ENCODE results near the gene GLB1L2. TPM values are rescaled to one million over a fixed set of nuclear protein-coding genes. Genes with fewer than 3 reads are reported as not detected.
"Not testable (repeated sequence)": the region's sequence is repeated elsewhere in the genome, so short reads cannot be mapped to it uniquely, and the experiment has no call there.

Gene GLB1L2
- total RNA-seq, 2 donors from 2014 or later = 45.6 to 60.0 TPM

DNA sequence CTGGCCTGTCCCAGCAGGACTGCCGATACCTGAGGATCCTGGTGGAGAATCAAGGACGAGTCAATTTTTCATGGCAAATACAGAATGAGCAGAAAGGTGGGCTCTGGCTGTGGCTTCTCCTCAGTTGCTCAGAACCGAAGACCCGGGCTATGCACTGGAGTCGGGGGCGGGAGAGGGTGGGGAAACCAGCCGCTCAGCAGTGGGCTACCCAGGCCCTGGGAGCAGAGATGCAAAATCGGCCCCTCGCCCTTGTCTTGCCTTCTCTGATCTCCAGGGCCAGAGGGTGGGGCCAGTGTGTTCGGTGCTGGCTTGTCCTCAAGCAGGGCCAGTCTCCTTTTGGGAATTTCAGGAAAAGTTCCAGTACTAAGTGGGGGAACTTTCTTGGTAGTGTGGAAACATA lies 18.4 kb upstream of the GLB1L2 start:
- no peaks in the 10 kb centered on the region for H3K4me1 ChIP-seq (replicated peaks)
- H3K27ac ChIP-seq = no peak overlapping the region
- H3K36me3 ChIP-seq = no peaks in the 10 kb centered on the region
- TF ChIP-seq POLR2A (IDR thresholded peaks at IDR 0.05) = no peak
- TF ChIP-seq, protein P1, sequence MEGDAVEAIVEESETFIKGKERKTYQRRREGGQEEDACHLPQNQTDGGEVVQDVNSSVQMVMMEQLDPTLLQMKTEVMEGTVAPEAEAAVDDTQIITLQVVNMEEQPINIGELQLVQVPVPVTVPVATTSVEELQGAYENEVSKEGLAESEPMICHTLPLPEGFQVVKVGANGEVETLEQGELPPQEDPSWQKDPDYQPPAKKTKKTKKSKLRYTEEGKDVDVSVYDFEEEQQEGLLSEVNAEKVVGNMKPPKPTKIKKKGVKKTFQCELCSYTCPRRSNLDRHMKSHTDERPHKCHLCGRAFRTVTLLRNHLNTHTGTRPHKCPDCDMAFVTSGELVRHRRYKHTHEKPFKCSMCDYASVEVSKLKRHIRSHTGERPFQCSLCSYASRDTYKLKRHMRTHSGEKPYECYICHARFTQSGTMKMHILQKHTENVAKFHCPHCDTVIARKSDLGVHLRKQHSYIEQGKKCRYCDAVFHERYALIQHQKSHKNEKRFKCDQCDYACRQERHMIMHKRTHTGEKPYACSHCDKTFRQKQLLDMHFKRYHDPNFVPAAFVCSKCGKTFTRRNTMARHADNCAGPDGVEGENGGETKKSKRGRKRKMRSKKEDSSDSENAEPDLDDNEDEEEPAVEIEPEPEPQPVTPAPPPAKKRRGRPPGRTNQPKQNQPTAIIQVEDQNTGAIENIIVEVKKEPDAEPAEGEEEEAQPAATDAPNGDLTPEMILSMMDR (IDR thresholded peaks at IDR 0.05) = no peak
- TF ChIP-seq POLR2AphosphoS5 (IDR thresholded peaks at IDR 0.05) = no peak
- no peaks in the 10 kb centered on the region for H3K27me3 ChIP-seq (replicated peaks; ENCODE audit: insufficient read depth)
- H3K9me3 ChIP-seq = no peaks in the 10 kb centered on the region
- DNase-seq (ENCODE audit: low spot score) = no peak
- intact Hi-C loops (cut with DNase I) = no loop called here
- H3K4me3 ChIP-seq = no peak overlapping the region
- WGBS = 90% methylated on average over 10 of the region's 10 CpGs

DNA sequence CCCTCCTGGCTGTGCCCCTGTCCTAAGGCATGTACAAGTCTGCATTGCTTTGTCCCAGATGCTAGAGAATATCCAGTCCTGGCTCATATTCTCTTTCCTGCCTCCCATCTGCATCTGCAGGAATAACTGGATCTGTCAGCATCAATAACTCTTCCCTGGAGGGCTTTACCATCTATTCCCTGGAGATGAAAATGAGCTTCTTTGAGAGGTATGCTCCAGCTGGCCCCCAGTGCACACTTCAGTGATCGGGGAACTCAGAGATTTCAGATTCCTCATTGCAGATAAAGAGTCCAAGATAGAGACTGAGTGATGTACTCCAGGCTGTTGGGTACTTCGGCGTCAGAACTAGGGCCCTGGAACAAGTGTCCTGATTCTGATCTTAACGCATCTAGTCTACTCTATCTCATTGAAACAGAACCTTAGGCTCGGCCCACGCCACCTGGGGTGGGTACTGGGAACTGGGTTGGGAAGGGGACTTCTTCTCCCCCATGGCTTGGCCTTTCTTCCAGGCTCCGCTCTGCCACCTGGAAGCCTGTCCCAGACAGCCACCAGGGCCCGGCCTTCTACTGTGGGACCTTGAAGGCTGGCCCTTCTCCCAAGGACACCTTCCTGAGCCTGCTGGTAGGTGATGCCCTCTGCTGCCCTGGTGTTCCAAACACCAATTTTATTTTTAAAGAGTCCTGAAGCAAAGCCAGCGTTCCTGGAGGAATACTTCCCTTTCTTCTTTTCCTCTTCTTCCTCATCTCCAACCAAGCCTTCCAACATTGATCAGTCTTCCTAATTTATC lies 17.8 kb upstream of the GLB1L2 start:
- no peak for DNase-seq (ENCODE audit: low spot score)
- WGBS = 93% methylated on average over 9 of the region's 9 CpGs
- Histone ChIP-seq H3K27me3 (replicated peaks; ENCODE audit: insufficient read depth) (no peaks in the 10 kb centered on the region), H3K9me3 (no peaks in the 10 kb centered on the region), H3K4me3 (no peak overlapping the region), H3K4me1 (replicated peaks) (no peaks in the 10 kb centered on the region), H3K36me3 (no peaks in the 10 kb centered on the region), H3K27ac (no peak overlapping the region)
- intact Hi-C loops (cut with DNase I) = no loop called here
- TF ChIP-seq POLR2AphosphoS5 (IDR thresholded peaks at IDR 0.05) (no peak), POLR2A (IDR thresholded peaks at IDR 0.05) (no peak)
- TF ChIP-seq, protein P1 (IDR thresholded peaks at IDR 0.05) = no peak

DNA sequence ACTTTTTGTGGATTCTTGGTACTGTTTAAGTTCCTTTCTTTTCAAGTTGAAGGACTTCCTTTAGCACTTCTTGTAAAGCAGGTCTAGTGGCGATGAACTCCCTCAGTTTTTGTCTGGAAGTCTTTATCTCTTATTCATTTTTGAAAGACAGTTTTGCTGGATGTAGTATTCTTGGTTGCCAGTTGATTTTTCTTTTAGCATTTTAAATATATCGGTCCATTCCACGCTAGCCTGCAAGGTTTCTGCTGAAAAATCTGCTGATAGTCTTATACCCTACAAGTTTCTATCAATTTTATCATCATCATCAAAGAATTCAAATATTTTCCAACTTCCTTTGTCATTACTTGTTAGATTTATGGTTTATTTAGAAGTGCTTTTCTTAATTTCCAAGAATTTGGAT lies 14.7 kb upstream of the GLB1L2 start:
- DNase-seq (ENCODE audit: low spot score) = no peak
- TF ChIP-seq, protein P1 (IDR thresholded peaks at IDR 0.05) = no peak
- TF ChIP-seq POLR2AphosphoS5 (IDR thresholded peaks at IDR 0.05) = no peak
- TF ChIP-seq POLR2A (IDR thresholded peaks at IDR 0.05) = no peak
- Histone ChIP-seq H3K4me1 (replicated peaks) (no peaks in the 10 kb centered on the region), H3K36me3 (no peaks in the 10 kb centered on the region), H3K9me3 (no peaks in the 10 kb centered on the region), H3K27ac (no peak overlapping the region), H3K4me3 (no peak overlapping the region), H3K27me3 (replicated peaks; ENCODE audit: insufficient read depth) (no peaks in the 10 kb centered on the region)
- WGBS = 94% methylated on average over 3 of the region's 3 CpGs
- intact Hi-C loops (cut with DNase I) = no loop called here

DNA sequence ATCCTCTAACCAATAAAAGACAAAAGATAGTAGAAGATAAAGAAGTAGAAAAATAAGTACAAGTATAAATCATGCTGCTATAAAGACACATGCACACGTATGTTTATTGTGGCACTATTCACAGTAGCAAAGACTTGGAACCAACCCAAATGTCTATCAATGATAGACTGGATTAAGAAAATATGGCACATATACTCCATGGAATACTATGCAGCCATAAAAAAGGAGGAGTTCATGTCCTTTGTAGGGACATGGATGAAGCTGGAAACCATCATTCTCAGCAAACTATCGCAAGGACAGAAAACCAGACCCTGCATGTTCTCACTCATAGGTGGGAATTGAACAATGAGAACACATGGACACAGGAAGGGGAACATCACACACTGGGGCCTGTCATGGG lies 10.4 kb upstream of the GLB1L2 start:
- H3K4me3 ChIP-seq; H3K4me1 ChIP-seq (replicated peaks); H3K36me3 ChIP-seq; H3K27ac ChIP-seq; intact Hi-C loops (cut with DNase I); DNase-seq (ENCODE audit: low spot score); H3K27me3 ChIP-seq (replicated peaks; ENCODE audit: insufficient read depth); H3K9me3 ChIP-seq: not testable (repeated sequence)
- WGBS = 81% methylated on average over 2 of the region's 2 CpGs

DNA sequence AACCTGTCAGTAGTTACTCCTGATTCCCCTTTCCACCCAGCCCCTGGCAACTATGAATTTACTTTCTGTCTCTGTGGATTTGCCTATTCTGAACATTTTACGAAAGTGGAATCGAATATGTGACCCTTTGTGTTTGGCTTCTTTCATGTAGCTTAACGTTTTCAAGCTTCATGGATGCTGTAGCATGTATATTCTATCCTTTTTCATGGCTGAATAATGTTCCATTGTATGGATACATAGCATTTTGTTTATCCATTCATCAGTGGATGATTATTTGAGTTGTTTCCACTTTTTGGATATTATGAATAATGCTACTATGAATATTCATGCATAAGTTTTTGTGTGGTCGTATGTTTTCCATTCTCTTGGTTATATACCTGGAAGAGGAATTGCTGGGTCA lies 9.2 kb upstream of the GLB1L2 start:
- intact Hi-C loops (cut with DNase I) = no loop called here
- Histone ChIP-seq H3K27me3 (replicated peaks; ENCODE audit: insufficient read depth) (no peaks in the 10 kb centered on the region), H3K4me3 (no peak overlapping the region), H3K9me3 (no peaks in the 10 kb centered on the region), H3K36me3 (no peaks in the 10 kb centered on the region), H3K27ac (no peak overlapping the region), H3K4me1 (replicated peaks) (no peaks in the 10 kb centered on the region)
- DNase-seq (ENCODE audit: low spot score) = no peak
- TF ChIP-seq POLR2A (IDR thresholded peaks at IDR 0.05) = no peak
- TF ChIP-seq POLR2AphosphoS5 (IDR thresholded peaks at IDR 0.05) = no peak
- TF ChIP-seq, protein P1 (IDR thresholded peaks at IDR 0.05) = no peak
- WGBS = 93% methylated on average over 4 of the region's 4 CpGs

All from prostate gland (tissue), 2 donors.